GM12874 (cell line): ENCODE data around the gene LARP7.

Experiments
- TF ChIP-seq, protein P1 (sequence below): IDR thresholded peaks from 2 replicates; pipeline ENCODE4 v1.5.1; 2011; ENCODE audit warnings: low read depth, mild to moderate bottlenecking, control low read depth, low read length, moderate library complexity; ENCODE audit not compliant: insufficient read depth

The LARP7 gene

DNA sequence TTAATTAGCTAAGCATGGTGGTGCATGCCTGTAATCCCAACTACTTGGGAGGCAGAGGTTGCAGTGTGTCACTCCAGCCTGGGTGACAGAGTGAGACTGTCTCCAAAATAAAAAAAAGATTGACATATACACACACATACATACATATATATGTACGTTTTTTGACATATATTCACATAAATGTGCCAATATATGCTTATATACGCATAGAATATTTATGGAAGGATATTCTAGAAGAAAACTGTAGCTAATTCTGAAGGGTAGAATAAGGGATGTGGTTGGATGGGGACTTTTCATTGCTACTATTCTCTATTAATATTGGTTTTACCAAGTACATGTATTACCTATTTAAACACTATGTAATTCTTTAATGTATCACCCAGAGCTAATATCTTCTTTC is 20.0 kb upstream of the LARP7 start:
- TF ChIP-seq, protein P1, sequence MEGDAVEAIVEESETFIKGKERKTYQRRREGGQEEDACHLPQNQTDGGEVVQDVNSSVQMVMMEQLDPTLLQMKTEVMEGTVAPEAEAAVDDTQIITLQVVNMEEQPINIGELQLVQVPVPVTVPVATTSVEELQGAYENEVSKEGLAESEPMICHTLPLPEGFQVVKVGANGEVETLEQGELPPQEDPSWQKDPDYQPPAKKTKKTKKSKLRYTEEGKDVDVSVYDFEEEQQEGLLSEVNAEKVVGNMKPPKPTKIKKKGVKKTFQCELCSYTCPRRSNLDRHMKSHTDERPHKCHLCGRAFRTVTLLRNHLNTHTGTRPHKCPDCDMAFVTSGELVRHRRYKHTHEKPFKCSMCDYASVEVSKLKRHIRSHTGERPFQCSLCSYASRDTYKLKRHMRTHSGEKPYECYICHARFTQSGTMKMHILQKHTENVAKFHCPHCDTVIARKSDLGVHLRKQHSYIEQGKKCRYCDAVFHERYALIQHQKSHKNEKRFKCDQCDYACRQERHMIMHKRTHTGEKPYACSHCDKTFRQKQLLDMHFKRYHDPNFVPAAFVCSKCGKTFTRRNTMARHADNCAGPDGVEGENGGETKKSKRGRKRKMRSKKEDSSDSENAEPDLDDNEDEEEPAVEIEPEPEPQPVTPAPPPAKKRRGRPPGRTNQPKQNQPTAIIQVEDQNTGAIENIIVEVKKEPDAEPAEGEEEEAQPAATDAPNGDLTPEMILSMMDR: no peak

- TF ChIP-seq, protein P1: no peak
Observed at GRCh38 chr4:112626228-112626627, 10.7 kb upstream of the LARP7 start.

DNA sequence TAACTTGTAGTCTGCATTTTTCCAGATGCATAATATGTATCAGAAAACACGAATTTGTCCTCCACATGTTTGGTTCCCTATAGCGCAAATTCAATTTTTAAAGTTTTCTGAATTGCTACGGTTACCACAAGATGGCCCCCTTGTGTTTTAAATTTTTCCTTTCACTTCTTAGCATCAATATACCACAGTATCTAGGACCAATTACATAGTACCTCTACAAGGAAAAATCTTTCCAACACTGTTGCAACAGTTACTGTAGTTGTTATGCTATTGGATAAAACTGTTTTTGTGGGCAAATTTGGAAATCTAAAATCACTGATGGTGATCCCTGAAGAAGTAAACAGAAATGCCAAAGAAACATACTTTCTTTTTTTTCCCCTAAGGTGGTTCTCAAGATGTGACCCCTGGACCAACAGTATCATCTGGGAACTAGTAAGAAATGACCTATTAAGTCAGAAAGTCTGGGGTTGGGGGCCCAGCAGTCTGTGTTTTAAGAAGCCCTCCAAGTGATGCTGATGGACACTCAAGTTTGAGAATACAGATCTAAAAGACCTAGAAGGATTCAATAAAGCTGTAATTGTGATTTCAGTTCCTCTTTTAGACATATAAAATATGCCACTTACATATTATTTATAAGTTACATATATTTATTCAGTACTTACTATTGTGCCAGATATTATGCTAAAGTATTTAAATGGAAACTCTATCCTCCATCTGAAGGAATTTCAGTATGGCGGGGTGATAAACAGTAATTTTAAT is 3.3 kb upstream of the LARP7 start:
- TF ChIP-seq, protein P1: no peak

DNA sequence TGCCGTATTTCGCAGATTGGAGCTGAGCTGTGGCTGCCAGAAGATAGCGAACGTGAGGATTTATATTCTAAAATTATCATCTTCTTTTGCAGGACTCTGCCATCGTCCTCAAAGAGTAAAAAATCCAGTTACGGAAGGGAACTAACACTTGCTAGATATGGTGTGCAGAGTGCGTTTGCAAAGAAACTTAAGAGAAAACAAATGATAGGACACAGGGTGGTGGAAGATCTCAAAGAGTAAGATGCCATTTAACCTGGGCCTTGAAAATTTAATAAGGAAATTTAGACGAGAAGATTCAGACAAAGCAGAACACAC is 566 bp downstream of the LARP7 start:
- TF ChIP-seq, protein P1: no peak

GRCh38 chr4:112642526-112642925 is 5.6 kb downstream of the LARP7 start:
- TF ChIP-seq, protein P1: no peak

- TF ChIP-seq, protein P1: no peak
Observed at GRCh38 chr4:112645541-112646329, 8.8 kb downstream of the LARP7 start.

DNA sequence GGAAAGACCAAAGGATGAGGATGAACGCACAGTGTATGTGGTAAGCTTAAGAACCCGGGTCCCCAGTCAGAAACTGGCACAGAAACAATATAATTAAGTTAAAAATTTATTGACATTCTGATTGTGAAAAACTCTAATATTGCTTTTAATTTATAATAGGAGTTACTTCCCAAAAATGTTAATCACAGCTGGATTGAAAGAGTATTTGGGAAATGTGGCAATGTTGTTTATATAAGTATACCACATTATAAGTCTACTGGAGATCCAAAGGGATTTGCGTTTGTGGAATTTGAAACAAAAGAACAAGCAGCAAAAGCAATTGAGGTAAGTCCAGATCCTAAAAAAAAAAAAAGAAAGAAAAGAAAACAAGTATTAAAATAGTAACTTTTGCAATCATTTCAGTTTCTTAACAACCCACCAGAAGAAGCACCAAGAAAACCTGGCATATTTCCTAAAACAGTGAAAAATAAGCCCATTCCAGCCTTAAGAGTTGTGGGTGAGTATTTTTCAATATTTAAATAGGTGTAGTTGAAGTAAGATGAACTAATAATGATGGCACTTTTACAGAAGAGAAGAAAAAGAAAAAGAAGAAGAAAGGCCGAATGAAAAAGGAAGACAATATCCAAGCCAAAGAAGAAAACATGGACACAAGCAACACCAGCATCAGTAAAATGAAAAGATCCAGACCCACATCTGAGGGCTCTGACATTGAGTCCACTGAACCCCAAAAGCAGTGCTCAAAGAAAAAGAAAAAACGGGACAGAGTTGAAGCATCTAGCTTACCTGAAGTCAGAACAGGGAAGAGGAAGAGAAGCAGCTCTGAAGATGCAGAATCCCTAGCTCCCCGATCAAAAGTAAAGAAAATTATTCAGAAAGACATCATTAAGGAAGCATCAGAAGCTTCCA is 9.9 kb downstream of the LARP7 start:
- TF ChIP-seq, protein P1: no peak
